GM18499 (cell line): ENCODE results near the gene TROAP.

Source experiments
- ATAC-seq: cut with Tn5 transposase; IDR thresholded peaks from one replicate; pipeline ENCODE4 v1.9.1; 2021; ENCODE audit warnings: moderate number of reproducible peaks; ENCODE audit not compliant: insufficient read depth, unreplicated experiment

TROAP gene

GRCh38 chr12:49340971-49341776, 18.1 kb downstream of the TROAP start:
- no peak for ATAC-seq

DNA sequence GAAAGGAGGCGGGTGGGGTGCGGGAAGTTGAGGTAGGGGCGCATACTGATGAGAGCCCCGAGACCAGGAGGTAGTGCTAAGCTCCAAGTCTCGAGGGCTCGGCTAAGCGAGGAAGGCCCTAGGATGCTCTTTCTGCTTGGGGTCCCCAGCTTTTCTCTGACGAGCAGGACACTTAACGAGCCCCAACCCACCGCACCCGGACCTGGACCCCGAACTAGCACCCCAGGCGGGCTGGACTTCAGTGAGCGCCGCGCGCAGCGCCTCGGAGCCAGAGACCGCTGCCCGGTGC, 18.7 kb downstream of the TROAP start:
- no peak for ATAC-seq

- no peak for ATAC-seq
Measured at GRCh38 chr12:49342066-49342913, 19.2 kb downstream of the TROAP start.

DNA sequence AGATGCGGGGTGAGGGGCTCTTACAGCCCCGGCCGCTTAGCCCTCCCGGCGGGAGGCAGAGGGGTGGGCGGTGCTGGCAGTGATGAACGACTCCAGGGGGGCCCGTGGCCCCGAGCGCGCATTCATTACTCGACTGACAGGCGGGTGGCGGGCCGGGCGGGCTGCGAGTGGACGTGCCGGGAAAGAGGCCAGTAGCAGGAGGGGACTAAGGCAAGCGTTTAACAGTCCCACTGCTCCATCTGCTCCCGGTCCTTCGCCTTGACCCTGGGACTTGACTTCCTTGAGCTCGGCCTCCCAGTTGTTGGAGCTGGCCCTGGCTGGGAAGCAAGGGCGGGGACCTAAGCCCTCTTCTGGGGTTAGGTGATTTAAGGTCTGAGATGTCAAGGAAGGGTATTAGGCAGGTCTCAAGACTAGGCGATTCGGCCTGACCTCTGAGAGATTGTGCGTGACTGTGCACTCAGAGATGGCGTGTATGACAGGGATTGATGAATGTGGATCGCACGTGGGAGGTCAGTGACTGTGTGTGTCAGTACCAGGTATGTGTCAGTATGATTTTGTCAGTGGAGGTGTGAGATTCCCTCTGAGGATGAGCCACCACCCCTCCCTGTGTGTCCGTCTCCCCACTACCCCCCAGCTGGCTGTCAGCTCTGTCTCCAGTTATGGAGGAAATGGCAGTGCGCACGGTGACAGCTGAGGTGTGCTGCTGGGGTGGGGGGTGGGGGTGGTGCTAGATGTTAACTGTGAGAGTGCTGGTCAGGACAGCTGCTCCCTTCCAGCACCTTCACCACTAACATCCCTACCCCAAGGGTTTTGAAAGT, 20.1 kb downstream of the TROAP start:
- ATAC-seq, result no peak

- no peak for ATAC-seq
Measured at GRCh38 chr12:49344486-49345050, 21.5 kb downstream of the TROAP start.

DNA sequence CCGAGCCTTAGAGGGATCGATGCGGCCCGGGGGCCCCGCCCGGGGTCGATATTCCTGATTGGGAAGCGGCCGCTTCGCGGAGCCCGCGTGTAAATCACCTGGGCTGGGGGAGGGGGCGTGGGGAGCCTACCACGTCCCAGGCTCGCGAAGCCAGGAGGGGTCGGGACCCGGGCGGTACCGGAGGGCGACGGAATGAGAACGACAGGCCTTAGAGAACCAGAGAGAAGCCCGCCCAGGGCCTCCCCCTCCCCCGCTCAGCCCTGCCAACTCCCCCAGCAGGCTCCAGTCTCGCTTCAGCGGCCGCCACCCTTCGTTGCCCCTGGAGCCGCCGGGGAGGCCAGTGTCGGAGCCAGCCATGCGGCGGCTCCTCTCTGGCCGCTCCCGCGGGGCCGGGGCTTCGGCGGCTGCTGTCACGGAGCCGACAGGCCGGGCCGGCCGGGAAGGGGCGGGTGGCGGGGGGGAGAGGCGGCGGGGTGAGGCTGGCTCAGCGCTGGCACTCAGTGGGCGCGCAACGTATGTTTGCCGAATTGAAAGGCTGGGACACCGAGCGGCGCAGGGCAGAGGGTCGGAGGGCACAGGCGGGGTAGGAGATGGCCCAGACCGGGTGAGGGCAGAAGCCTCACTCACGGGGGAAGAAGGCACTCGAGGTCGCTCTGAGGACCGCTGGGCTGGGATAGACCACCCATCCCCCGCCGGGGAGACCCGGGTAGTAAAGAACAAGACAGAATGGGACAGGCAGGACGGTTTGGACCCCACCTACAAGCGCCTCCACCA, 22.2 kb downstream of the TROAP start:
- no peak for ATAC-seq

GRCh38 chr12:49345825-49346658, 23.0 kb downstream of the TROAP start:
- ATAC-seq, result no peak

GRCh38 chr12:49346659-49347310, 23.7 kb downstream of the TROAP start, which contains the start of gene DNAJC22:
Gene DNAJC22 (plus strand): TSS chr12:49346888. CDS start chr12:49348873, 1,985 bp downstream.
- ATAC-seq, result no peak

- ATAC-seq, result no peak
Measured at GRCh38 chr12:49347311-49348193, 24.5 kb downstream of the TROAP start.

DNA sequence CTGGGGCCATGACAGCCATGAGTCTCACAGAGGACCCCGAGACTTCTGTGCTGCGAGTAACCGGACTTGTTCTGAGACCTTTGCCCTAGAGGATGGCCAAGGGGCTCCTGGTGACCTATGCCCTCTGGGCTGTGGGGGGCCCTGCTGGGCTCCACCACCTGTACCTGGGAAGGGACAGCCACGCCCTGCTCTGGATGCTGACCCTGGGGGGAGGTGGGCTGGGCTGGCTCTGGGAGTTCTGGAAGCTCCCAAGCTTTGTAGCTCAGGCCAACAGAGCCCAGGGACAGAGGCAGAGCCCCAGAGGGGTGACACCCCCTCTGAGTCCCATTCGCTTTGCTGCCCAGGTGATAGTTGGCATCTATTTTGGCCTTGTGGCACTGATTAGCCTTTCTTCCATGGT, 25.7 kb downstream of the TROAP start:
- ATAC-seq, result no peak

- no peak for ATAC-seq
Measured at GRCh38 chr12:49349266-49349665, 26.2 kb downstream of the TROAP start.

- ATAC-seq, result no peak
Measured at GRCh38 chr12:49352351-49352750, 29.3 kb downstream of the TROAP start.

GRCh38 chr12:49355913-49356312, 32.9 kb downstream of the TROAP start:
- no peak for ATAC-seq

- ATAC-seq, result no peak
Measured at GRCh38 chr12:49357103-49357678, 34.1 kb downstream of the TROAP start.

GRCh38 chr12:49358483-49359141, 35.6 kb downstream of the TROAP start:
- no peak for ATAC-seq

DNA sequence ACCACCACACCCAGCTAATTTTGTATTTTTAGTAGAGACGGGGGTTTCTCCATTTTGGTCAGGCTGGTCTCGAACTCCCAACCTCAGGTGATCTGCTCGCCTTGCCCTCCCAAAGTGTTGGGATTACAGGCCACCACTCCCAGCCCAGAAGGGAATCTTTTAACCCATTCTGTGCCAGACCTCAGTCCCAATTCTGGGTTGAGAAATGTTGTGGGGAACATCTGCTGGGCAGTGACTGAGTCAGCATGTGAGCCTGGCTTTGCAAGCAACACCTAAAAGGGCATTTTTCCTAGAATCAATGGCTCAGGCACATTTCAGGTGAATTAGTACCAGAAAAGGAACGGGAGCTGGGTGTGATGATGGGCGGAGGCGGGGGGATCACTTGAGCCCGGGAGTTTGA, 36.6 kb downstream of the TROAP start:
- ATAC-seq, result no peak

- no peak for ATAC-seq
Measured at GRCh38 chr12:49362077-49362476, 39.0 kb downstream of the TROAP start.
